HG03354 (cell line): Measurements from ENCODE around the gene PDIA5.
"Not testable (repeated sequence)": the region's sequence is repeated elsewhere in the genome, so short reads cannot be mapped to it uniquely, and the experiment has no call there.

Source experiments
- ATAC-seq: cut with Tn5 transposase; IDR thresholded peaks from one replicate; pipeline ENCODE4 v1.9.1; 2021; ENCODE audit warnings: mild to moderate bottlenecking; ENCODE audit not compliant: unreplicated experiment, poor library complexity, severe bottlenecking

Gene PDIA5

GRCh38 chr3:123134671-123135070 lies 67.8 kb downstream of the PDIA5 start:
- ATAC-seq = no peak

- ATAC-seq = no peak
These were observed 70.2 kb downstream of the PDIA5 start for GRCh38 chr3:123137001-123137400.

- no peak for ATAC-seq
These were observed 72.1 kb downstream of the PDIA5 start for GRCh38 chr3:123138839-123139444.

GRCh38 chr3:123139522-123139921 lies 72.7 kb downstream of the PDIA5 start:
- ATAC-seq = no peak

GRCh38 chr3:123140550-123140949 lies 73.7 kb downstream of the PDIA5 start:
- no peak for ATAC-seq

- no peak for ATAC-seq
These were observed 74.5 kb downstream of the PDIA5 start for GRCh38 chr3:123141276-123141675.

GRCh38 chr3:123143669-123144411 lies 77.0 kb downstream of the PDIA5 start:
- no peak for ATAC-seq

- no peak for ATAC-seq
These were observed 81.1 kb downstream of the PDIA5 start for GRCh38 chr3:123147754-123148535.

GRCh38 chr3:123148772-123149171 lies 81.9 kb downstream of the PDIA5 start:
- ATAC-seq = no peak

- ATAC-seq = no peak
These were observed 82.7 kb downstream of the PDIA5 start for GRCh38 chr3:123149525-123149924.

GRCh38 chr3:123150449-123151215 lies 83.8 kb downstream of the PDIA5 start:
- ATAC-seq = no peak

- no peak for ATAC-seq
These were observed 84.5 kb downstream of the PDIA5 start for GRCh38 chr3:123151251-123151705.

- ATAC-seq = not testable (repeated sequence)
These were observed 85.1 kb downstream of the PDIA5 start for GRCh38 chr3:123151853-123152420.

- no peak for ATAC-seq
These were observed 85.9 kb downstream of the PDIA5 start for GRCh38 chr3:123152687-123153086.

GRCh38 chr3:123153125-123154019 lies 86.5 kb downstream of the PDIA5 start:
- ATAC-seq = no peak

GRCh38 chr3:123154020-123154985 lies 87.5 kb downstream of the PDIA5 start:
- ATAC-seq = no peak

- ATAC-seq = no peak
These were observed 88.7 kb downstream of the PDIA5 start for GRCh38 chr3:123155471-123156011.
